Glutamatergic neuron (in vitro differentiated cells): ENCODE results near the gene PIP. TPM values are rescaled to one million over a fixed set of nuclear protein-coding genes. Genes with fewer than 3 reads are reported as not detected.

Experiments
- DNase-seq: peaks from one replicate; pipeline ENCODE4 v3.0.0; 2022
- H3K27ac Mint-ChIP-seq: one replicate; pipeline ENCODE4 v1.8.0; 2020; ENCODE audit warnings: mild to moderate bottlenecking, mixed read lengths, inconsistent platforms; ENCODE audit not compliant: unreplicated experiment
- H3K27me3 Mint-ChIP-seq: one replicate; pipeline ENCODE4 v1.8.0; 2020; ENCODE audit warnings: mild to moderate bottlenecking, moderate library complexity, mixed read lengths, inconsistent platforms; ENCODE audit not compliant: unreplicated experiment
- H3K36me3 Mint-ChIP-seq: one replicate; pipeline ENCODE4 v1.8.0; 2020; ENCODE audit warnings: mild to moderate bottlenecking, mixed read lengths, inconsistent platforms; ENCODE audit not compliant: unreplicated experiment
- H3K4me1 Mint-ChIP-seq: one replicate; pipeline ENCODE4 v1.8.0; 2020; ENCODE audit warnings: mild to moderate bottlenecking, low read depth, mixed read lengths, inconsistent platforms; ENCODE audit not compliant: unreplicated experiment
- H3K4me3 Mint-ChIP-seq: one replicate; pipeline ENCODE4 v1.8.0; 2020; ENCODE audit warnings: mild to moderate bottlenecking, mixed read lengths, inconsistent platforms; ENCODE audit not compliant: unreplicated experiment
- H3K9me3 Mint-ChIP-seq: one replicate; pipeline ENCODE4 v1.8.0; 2020; ENCODE audit warnings: mild to moderate bottlenecking, moderate library complexity, mixed read lengths, inconsistent platforms; ENCODE audit not compliant: unreplicated experiment
- CTCF ChIP-seq: fragments of 200-600 bp; sonication (generic); IDR thresholded peaks from one replicate; pipeline ENCODE4 v1.5.0; 2021; ENCODE audit not compliant: partially characterized antibody, unreplicated experiment
- total RNA-seq: library from RNA; stranded (reverse); fragmentation: NEBNext Ultra II Directional; extraction: Animal tissue kit (Norgen Biotek cat#: 25700); gene quantifications from one replicate; pipeline ENCODE4 v1.2.1, GENCODE V29; 2021; ENCODE audit not compliant: unreplicated experiment

PIP gene
- total RNA-seq, 1 donor from 2014 or later: not detected

GRCh38 chr7:143129051-143129450, 2.8 kb upstream of the PIP start:
- no peaks in the 10 kb centered on the region for H3K36me3 Mint-ChIP-seq
- no peak for DNase-seq
- no peak overlapping the region for H3K27ac Mint-ChIP-seq
- no peaks in the 10 kb centered on the region for H3K9me3 Mint-ChIP-seq
- H3K4me1 Mint-ChIP-seq: no peaks in the 10 kb centered on the region
- peaks cover 1% of the 10 kb centered on the region for H3K27me3 Mint-ChIP-seq
- TF ChIP-seq CTCF: no peak
- H3K4me3 Mint-ChIP-seq: no peak overlapping the region

GRCh38 chr7:143129477-143129876, 2.4 kb upstream of the PIP start:
- Mint-ChIP-seq H3K4me3 (no peak overlapping the region), H3K27me3 (peaks cover 1% of the 10 kb centered on the region), H3K36me3 (no peaks in the 10 kb centered on the region), H3K4me1 (no peaks in the 10 kb centered on the region), H3K9me3 (no peaks in the 10 kb centered on the region), H3K27ac (no peak overlapping the region)
- DNase-seq: no peak
- no peak for TF ChIP-seq CTCF

- DNase-seq: no peak
- no peaks in the 10 kb centered on the region for H3K4me1 Mint-ChIP-seq
- H3K4me3 Mint-ChIP-seq: no peak overlapping the region
- H3K9me3 Mint-ChIP-seq: no peaks in the 10 kb centered on the region
- no peak overlapping the region for H3K27ac Mint-ChIP-seq
- TF ChIP-seq CTCF: no peak
- H3K27me3 Mint-ChIP-seq: peaks cover 1% of the 10 kb centered on the region
- no peaks in the 10 kb centered on the region for H3K36me3 Mint-ChIP-seq
Observed at GRCh38 chr7:143130541-143130940, 1.3 kb upstream of the PIP start.

GRCh38 chr7:143147070-143147469, 15.2 kb downstream of the PIP start:
- TF ChIP-seq CTCF: no peak
- Mint-ChIP-seq H3K9me3 (peaks cover 2% of the 10 kb centered on the region), H3K27me3 (no peaks in the 10 kb centered on the region), H3K4me3 (no peak overlapping the region), H3K36me3 (peaks cover 4% of the 10 kb centered on the region), H3K4me1 (no peaks in the 10 kb centered on the region), H3K27ac (no peak overlapping the region)
- DNase-seq: no peak

GRCh38 chr7:143148050-143148449, 16.2 kb downstream of the PIP start:
- DNase-seq: no peak
- Mint-ChIP-seq H3K4me3 (no peak overlapping the region), H3K36me3 (peaks cover 4% of the 10 kb centered on the region), H3K4me1 (no peaks in the 10 kb centered on the region), H3K27me3 (no peaks in the 10 kb centered on the region), H3K27ac (no peak overlapping the region), H3K9me3 (peaks cover 2% of the 10 kb centered on the region)
- no peak for TF ChIP-seq CTCF
